ENCODE results near the gene NOTUM.

The NOTUM gene

DNA sequence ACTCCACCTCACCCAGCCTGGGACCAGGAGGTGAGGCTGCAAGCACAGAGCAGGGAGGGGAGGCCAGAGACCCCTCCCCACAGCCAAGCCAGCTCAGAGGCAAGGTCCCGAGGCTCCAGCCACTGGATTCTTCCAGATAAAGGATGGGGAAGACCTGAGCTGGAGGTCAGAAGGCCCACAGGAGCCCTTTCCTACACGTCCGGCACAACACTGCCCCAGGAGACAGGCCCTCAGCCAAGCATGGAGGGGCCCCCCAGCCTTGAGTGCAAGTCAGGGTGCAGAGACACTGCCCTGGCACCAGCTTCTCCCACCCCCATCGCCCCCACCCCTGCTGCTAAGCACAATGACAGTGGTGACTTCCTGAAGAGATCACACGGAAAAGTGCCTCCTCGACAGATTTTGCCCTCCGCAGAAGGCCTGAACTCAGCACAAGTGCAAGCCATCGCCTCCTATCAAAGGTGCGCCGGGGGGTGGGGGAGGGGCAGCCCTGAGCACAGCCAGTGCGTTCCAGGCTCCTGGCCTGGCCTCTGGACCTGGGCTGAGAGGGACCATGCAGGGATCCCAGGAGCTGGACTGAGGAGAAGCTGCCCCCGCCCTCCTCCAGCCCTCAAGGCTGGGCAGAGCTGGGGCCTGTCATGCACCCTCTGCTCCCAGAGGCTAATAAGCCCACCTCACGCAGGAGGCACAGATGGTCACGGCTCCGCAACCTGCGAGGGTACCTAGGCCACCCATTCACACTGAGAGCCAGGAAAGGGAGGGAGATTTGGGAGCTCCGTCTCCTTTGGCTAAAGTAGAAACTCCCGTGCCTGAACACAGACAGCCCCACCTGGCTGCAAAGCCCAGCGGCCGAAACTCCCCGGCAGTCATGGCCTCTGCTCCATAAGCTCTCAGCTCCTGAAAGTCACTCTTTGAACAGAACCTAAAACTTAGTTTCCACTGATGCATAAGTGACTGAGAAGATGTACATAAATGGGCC is 36.1 kb downstream of the NOTUM start:
- TF ChIP-seq, protein P1, sequence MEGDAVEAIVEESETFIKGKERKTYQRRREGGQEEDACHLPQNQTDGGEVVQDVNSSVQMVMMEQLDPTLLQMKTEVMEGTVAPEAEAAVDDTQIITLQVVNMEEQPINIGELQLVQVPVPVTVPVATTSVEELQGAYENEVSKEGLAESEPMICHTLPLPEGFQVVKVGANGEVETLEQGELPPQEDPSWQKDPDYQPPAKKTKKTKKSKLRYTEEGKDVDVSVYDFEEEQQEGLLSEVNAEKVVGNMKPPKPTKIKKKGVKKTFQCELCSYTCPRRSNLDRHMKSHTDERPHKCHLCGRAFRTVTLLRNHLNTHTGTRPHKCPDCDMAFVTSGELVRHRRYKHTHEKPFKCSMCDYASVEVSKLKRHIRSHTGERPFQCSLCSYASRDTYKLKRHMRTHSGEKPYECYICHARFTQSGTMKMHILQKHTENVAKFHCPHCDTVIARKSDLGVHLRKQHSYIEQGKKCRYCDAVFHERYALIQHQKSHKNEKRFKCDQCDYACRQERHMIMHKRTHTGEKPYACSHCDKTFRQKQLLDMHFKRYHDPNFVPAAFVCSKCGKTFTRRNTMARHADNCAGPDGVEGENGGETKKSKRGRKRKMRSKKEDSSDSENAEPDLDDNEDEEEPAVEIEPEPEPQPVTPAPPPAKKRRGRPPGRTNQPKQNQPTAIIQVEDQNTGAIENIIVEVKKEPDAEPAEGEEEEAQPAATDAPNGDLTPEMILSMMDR (IDR thresholded peaks at IDR 0.05; ENCODE audit: insufficient read depth, low read depth, low read length, missing control alignments): no peak
- no peak overlapping the region for H3K4me3 ChIP-seq (ENCODE audit: low read depth, low read length)
- no peak for DNase-seq (ENCODE audit: low read depth)

- H3K4me3 ChIP-seq (ENCODE audit: low read depth, low read length): no peak overlapping the region
Observed at GRCh38 chr17:81923302-81924260, 37.4 kb downstream of the NOTUM start.

DNA sequence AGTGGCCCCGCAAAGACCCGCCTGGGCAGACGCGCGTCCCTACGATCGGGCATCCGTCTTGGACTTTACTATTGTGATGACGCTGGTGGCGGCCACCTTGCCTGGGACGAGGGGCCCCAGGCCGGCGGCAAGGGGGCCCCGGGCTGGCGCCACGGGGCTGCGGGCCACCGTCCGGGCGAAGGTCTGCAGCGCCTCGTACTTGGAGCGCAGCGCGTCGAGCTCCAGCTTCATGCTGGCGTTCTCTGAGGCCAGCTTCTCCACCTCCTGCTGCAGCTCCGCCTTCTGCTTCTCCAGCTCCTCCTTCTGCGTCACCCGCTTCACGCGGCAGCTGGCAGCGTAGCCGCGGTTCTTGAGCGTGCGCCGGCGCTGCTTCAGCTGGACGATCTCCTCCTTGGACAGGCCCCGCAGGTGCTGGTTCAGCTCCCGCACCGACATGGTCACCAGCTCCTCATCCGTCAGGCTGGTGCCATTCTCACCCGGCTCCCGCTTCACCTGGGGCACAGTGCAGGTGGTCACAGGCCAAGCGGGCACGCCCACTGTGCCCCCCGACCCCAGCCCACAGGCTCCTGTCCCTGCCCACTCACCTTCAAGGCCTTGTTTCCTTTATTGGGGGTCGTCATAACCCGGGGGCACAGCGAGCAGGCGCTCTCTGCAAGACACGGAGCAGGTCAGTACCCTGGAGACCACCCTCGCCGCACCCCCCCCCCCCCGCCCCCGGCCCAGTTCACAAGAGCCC is 38.3 kb downstream of the NOTUM start:
- TF ChIP-seq, protein P1 (IDR thresholded peaks at IDR 0.05; ENCODE audit: insufficient read depth, low read depth, low read length, missing control alignments): no peak

More at GRCh38 chr17:81923302-81924260, 37.4 kb downstream of the NOTUM start:
- TF ChIP-seq, protein P1 (IDR thresholded peaks at IDR 0.05; ENCODE audit: insufficient read depth, low read depth, low read length, missing control alignments): no peak
- DNase-seq (ENCODE audit: low read depth): no peak

GRCh38 chr17:81921996-81922565 is 38.9 kb downstream of the NOTUM start:
- TF ChIP-seq, protein P1 (IDR thresholded peaks at IDR 0.05; ENCODE audit: insufficient read depth, low read depth, low read length, missing control alignments): no peak
- no peak overlapping the region for H3K4me3 ChIP-seq (ENCODE audit: low read depth, low read length)
- no peak for DNase-seq (ENCODE audit: low read depth)

More for the DNA sequence above, 38.3 kb downstream of the NOTUM start:
- no peak overlapping the region for H3K4me3 ChIP-seq (ENCODE audit: low read depth, low read length)
- no peak for DNase-seq (ENCODE audit: low read depth)

GRCh38 chr17:81921537-81921862 is 39.5 kb downstream of the NOTUM start:
- no peak for DNase-seq (ENCODE audit: low read depth)
- no peak overlapping the region for H3K4me3 ChIP-seq (ENCODE audit: low read depth, low read length)
- TF ChIP-seq, protein P1 (IDR thresholded peaks at IDR 0.05; ENCODE audit: insufficient read depth, low read depth, low read length, missing control alignments): no peak
